Measurements from ENCODE around the gene TMEM229B.
A peak's percentile ranks its signal among the peaks of the same experiment; 100 is the strongest.

TMEM229B gene

DNA sequence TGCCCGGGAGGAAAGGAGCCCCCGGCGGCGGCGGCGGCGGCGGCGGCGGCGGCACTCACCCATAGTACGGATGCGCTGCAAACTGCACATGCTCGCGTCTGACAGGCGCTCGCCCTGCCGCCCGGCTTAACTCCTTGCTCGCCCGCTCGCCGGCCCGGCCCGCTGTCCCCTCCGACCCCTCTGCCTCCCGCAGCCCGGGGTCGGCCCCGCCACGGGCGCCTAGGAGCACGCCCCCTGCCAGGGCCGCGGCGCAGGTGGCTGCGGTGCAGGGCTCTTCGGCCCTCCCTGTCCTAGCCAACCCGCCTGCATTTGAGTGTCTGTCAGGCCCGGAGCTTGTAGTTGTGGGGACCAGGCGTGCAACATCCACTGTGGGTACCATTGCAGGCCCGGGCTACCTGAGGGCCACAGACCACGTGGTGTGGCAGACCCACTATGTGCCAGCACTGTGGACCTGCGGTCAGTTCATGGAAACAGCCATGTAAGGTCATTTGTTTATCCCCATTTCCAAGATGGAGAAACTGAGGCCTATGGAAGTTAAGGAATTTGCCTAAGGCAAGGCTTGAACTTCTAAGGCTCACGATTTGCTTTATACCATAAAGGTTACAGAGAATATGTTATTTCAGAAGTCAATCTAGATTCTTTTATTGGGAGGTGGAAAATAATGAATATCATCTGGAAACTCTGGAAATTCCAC, 27.0 kb upstream of the TMEM229B start:
- DNase-seq (ENCODE audit: low read depth, low spot score): peak; percentile 37

GRCh38 chr14:67514650-67515385, 26.3 kb upstream of the TMEM229B start:
- DNase-seq (ENCODE audit: low read depth, low spot score): peak; percentile 63

- no peak for DNase-seq (ENCODE audit: low read depth, low spot score)
These were observed 25.7 kb upstream of the TMEM229B start for GRCh38 chr14:67514203-67514607.

- DNase-seq (ENCODE audit: low read depth, low spot score): no peak
These were observed 25.1 kb upstream of the TMEM229B start for GRCh38 chr14:67513631-67514108.

- DNase-seq (ENCODE audit: low read depth, low spot score): no peak
These were observed 24.2 kb upstream of the TMEM229B start for GRCh38 chr14:67512463-67513310.

DNA sequence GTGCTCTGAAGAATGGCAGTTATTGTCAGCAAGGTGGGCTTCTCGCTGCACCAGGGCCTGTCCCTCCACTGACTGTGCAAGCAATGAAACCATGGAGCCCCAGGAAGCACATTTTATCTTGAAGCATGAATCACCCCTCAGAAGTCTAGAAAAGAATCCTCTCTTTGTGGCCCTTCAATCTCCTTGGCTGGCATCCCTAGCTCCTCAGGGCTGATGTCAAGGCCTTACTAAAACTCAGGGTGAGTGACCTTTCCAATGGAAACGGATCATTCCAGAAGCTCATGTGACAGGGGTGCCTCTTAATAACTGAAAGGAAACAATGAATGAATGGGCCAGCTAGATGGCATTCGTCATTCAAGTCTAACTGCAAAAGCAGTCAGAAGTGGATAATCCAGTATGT, 22.3 kb upstream of the TMEM229B start:
- DNase-seq (ENCODE audit: low read depth, low spot score): peak; percentile 20

- no peak for DNase-seq (ENCODE audit: low read depth, low spot score)
These were observed 21.6 kb upstream of the TMEM229B start for GRCh38 chr14:67510121-67510520.

GRCh38 chr14:67508956-67509355, 20.4 kb upstream of the TMEM229B start:
- no peak for DNase-seq (ENCODE audit: low read depth, low spot score)

- no peak for DNase-seq (ENCODE audit: low read depth, low spot score)
These were observed 16.7 kb upstream of the TMEM229B start for GRCh38 chr14:67505254-67505653.

- DNase-seq (ENCODE audit: low read depth, low spot score): no peak
These were observed 14.8 kb upstream of the TMEM229B start for GRCh38 chr14:67503331-67503730.

DNA sequence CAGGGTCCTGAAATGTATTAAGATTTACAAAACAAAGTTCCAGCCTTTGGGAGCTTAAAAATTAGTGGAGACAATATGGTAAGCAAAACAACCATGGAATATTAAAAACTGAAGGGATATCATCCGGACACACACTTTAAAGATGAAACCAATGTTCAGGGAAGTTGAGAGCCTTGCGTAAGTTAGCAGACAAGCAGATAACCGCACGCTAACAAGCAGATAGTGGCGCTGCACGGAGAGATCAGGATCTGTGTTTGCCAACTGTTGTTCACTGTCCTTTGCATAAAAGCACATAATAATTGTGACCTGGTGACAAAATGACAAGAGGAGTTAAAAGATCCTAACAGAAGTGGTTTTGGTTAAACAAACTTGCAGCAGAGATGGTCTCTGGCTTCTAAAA, 14.3 kb upstream of the TMEM229B start:
- DNase-seq (ENCODE audit: low read depth, low spot score): no peak

- DNase-seq (ENCODE audit: low read depth, low spot score): no peak
These were observed 13.1 kb upstream of the TMEM229B start for GRCh38 chr14:67501670-67502069.

DNA sequence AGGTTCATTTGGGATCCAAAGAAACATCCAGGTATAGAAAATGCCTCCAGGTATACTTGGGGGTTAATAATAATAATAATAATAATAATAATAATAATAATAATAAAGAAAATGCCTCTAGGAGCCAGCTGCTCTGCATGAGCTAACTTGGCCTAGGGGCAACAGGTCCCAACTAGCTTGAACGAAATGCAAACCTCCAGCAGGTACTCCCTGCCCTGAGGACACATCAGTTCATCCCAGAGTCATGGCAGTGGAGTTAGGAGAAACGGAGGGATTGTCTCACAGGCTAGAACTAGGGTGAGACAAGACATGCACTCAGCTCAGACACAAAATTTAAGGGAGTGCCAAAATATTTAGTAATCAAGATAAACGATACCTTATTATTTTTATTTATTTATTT, 12.5 kb upstream of the TMEM229B start:
- DNase-seq (ENCODE audit: low read depth, low spot score): no peak

- no peak for DNase-seq (ENCODE audit: low read depth, low spot score)
These were observed 9.2 kb upstream of the TMEM229B start for GRCh38 chr14:67497716-67498115.

DNA sequence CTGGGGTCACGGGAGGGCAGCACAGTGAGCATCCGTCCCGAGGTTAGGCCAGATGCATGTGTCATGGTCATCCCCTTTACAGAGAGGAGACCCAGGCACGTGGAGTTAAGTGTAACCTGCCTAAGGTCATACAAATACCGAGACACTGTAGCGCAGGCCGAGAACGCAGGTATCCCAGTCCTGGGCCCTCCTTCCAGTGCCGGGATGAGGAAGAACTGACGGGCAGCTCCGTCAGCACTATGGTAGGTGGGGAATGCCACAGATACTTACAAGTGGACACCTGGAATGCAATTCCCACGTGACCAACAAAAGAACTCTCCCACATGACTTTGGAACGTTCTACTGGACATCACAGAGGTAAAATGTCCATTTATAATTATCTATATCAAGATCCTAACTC, 8.7 kb upstream of the TMEM229B start:
- no peak for DNase-seq (ENCODE audit: low read depth, low spot score)

GRCh38 chr14:67495827-67496226, 7.3 kb upstream of the TMEM229B start:
- no peak for DNase-seq (ENCODE audit: low read depth, low spot score)

GRCh38 chr14:67493092-67493717, 4.7 kb upstream of the TMEM229B start:
- DNase-seq (ENCODE audit: low read depth, low spot score): no peak

- DNase-seq (ENCODE audit: low read depth, low spot score): no peak
These were observed 4.0 kb upstream of the TMEM229B start for GRCh38 chr14:67492538-67492937.

- DNase-seq (ENCODE audit: low read depth, low spot score): peak; percentile 57
These were observed 3.4 kb upstream of the TMEM229B start for GRCh38 chr14:67491741-67492507.

DNA sequence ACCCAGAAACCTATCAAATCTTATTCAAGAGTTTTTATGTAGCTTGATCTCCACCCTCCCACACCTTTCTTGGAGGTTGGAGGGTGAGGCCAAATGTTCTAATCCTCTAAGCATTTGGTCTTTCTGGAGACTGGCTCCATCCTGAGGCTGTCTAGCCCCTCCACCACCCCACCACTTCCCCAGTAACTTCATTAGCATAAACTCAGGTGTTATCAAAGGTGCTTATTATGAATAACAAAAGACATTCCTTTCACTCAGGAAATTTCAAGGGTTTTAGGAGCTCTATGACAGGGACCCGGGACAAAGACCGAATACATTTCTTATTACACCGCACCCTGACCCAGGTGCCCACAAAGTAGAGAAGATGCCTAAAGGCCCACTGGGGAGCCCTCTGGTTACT, 2.8 kb upstream of the TMEM229B start:
- no peak for DNase-seq (ENCODE audit: low read depth, low spot score)

DNA sequence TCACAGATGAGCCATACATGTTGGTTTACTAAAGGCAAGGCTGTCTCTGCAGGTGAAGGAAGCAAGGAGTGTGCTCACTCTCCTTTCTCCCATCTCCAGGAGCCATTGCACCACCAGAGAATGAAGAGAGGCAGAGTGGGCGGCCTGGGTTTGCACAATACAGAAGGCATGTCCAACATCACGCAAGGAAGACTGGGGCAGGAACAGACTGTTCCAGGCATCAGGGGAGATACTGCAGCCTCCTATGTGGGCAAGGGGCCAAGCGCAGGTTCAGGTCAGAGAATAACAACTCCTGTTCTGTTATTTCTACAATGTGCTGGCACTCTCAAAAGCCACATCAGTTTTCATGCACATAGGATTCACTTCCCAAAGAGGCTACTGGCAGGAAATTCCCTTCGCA, 1.7 kb upstream of the TMEM229B start:
- no peak for DNase-seq (ENCODE audit: low read depth, low spot score)
